ENCODE results near the gene CHRNA4. TPM values are rescaled to one million over a fixed set of nuclear protein-coding genes. Genes with fewer than 3 reads are reported as not detected.

Gene CHRNA4
- total RNA-seq, 2 donors from 2014 or later = not detected

DNA sequence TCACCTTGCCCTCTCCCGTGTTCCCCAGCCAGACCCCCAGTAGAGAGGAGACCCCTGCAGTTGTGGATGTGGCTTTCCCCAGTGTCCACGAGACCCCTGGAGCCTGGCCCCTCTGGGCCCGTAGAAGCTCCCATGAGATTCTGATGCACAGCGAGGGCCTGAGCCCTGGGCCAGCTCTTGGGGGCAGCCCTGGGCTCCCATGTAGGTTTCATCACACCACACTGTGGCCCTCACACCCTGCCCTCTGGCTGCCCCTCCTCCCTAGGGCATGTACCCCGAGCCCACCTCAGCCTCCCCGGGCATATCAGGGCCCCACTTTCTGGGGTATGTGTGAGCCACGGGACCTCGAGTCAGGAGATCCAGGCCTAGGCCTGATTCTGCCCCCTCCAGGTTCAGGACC lies 7.0 kb upstream of the CHRNA4 start:
- intact Hi-C loops (cut with DNase I) = no loop called here
- Histone ChIP-seq H3K27ac (no peak overlapping the region), H3K36me3 (replicated peaks in 1 of 2; ENCODE audit: insufficient read depth in 1 of 2, low read depth in 2 of 2) (no peaks in the 10 kb centered on the region), H3K4me3 (no peak overlapping the region), H3K9me3 (no peaks in the 10 kb centered on the region), H3K4me1 (no peaks in the 10 kb centered on the region), H3K27me3 (no peaks in the 10 kb centered on the region)
- TF ChIP-seq CTCF (IDR thresholded peaks at IDR 0.05) (no peak), POLR2A (IDR thresholded peaks at IDR 0.05) (no peak)
- no peak for DNase-seq
- WGBS, 2 donors = 59 to 72% methylated on average over 4 to 8 of the region's 8 CpGs
- ATAC-seq = no peak

GRCh38 chr20:63367446-63368055 lies 6.4 kb upstream of the CHRNA4 start:
- intact Hi-C loops (cut with DNase I) = no loop called here
- Histone ChIP-seq H3K27me3 (no peaks in the 10 kb centered on the region), H3K9me3 (no peaks in the 10 kb centered on the region), H3K4me1 (no peaks in the 10 kb centered on the region), H3K36me3 (replicated peaks in 1 of 2; ENCODE audit: insufficient read depth in 1 of 2, low read depth in 2 of 2) (no peaks in the 10 kb centered on the region), H3K4me3 (no peak overlapping the region), H3K27ac (no peak overlapping the region)
- no peak for TF ChIP-seq POLR2A (IDR thresholded peaks at IDR 0.05)
- no peak for TF ChIP-seq CTCF (IDR thresholded peaks at IDR 0.05)
- DNase-seq (no peak), ATAC-seq (no peak)
- 8 to 34% methylated on average over 2 to 24 of the region's 24 CpGs for WGBS, 2 donors

DNA sequence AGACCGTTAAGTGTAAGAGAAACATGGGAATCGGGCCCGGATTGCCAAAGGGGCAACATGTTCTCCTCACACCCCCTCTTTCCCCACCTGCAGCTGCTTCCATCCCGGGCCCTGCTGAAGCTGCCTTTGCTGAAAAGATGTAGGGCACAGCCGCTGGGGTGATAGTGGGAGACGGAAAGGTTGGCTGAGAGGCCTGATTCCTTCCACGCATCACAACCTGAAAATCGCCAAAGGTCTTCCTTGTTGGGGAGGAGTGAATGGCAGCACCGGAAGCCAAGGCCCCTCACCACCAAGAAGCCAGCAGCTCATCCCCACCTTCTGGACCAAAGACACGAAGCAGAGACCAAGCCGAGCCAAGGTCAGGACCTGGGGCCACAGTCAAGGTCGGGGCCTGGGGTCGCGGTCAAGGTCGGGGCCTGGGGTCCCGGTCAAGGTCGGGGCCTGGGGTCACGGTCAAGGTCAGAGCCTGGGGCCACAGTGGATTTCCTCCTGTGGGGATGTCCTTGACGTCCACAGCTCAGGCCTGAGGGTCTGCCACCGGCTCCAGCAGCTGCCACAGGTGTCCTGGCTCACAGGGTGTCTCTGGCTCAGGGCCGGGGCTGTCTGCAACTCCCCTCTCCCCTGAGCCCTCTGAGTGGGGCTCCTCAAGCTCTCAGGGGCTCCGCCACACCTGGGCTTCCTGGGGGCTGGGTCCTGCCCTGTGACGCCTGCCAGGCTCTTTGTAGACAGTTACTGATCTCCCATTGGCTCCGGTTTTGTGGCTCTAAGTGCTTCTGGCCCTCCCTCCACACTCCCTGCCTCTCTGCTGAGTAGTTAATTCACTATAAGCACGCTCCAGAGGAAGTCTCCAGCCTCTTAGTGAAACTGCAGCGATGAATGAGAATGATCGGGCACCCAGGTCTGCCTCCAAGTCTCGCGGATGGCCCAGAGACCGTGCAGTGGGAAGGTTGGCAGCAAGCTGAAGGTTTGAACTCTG lies 5.5 kb upstream of the CHRNA4 start:
- Histone ChIP-seq H3K27me3 (no peaks in the 10 kb centered on the region), H3K4me3 (no peak overlapping the region), H3K9me3 (no peaks in the 10 kb centered on the region), H3K27ac (no peak overlapping the region), H3K36me3 (replicated peaks in 1 of 2; ENCODE audit: insufficient read depth in 1 of 2, low read depth in 2 of 2) (no peaks in the 10 kb centered on the region), H3K4me1 (no peaks in the 10 kb centered on the region)
- TF ChIP-seq CTCF (IDR thresholded peaks at IDR 0.05) = no peak
- TF ChIP-seq POLR2A (IDR thresholded peaks at IDR 0.05) = no peak
- ATAC-seq = no peak
- intact Hi-C loops (cut with DNase I) = no loop called here
- DNase-seq = no peak
- 38 to 50% methylated on average over 14 to 29 of the region's 30 CpGs for WGBS, 2 donors

GRCh38 chr20:63365601-63366389 lies 4.6 kb upstream of the CHRNA4 start:
- no peaks in the 10 kb centered on the region for H3K9me3 ChIP-seq
- ATAC-seq (no peak), DNase-seq (no peak)
- H3K4me1 ChIP-seq = peaks cover 3% of the 10 kb centered on the region
- intact Hi-C loops (cut with DNase I) = no loop called here
- H3K36me3 ChIP-seq (replicated peaks in 1 of 2; ENCODE audit: insufficient read depth in 1 of 2, low read depth in 2 of 2) = no peaks in the 10 kb centered on the region
- H3K27me3 ChIP-seq = peaks cover 0 to 1% of the 10 kb centered on the region in 2 donors
- no peak overlapping the region for H3K27ac ChIP-seq
- H3K4me3 ChIP-seq = no peak overlapping the region
- 61 to 62% methylated on average over 12 to 22 of the region's 22 CpGs for WGBS, 2 donors
- no peak for TF ChIP-seq POLR2A (IDR thresholded peaks at IDR 0.05)
- TF ChIP-seq CTCF (IDR thresholded peaks at IDR 0.05) = no peak
